ENCODE data around the gene UBAP2. TPM values are rescaled to one million over a fixed set of nuclear protein-coding genes. Genes with fewer than 3 reads are reported as not detected.

Gene UBAP2
- total RNA-seq, 1 experiment from 2014 or later: 33.4 TPM

GRCh38 chr9:34096751-34097150, 48.1 kb upstream of the UBAP2 start:
- intact Hi-C loops (cut with micrococcal nuclease): no loop called here
- no TSS peak for BruUV-seq (replicated peaks)
- no peak overlapping the region for H3K27ac Mint-ChIP-seq (ENCODE audit: low read depth, unreplicated experiment)
- CTCF ChIA-PET: no interaction called here
- no peaks in the 10 kb centered on the region for H3K27me3 Mint-ChIP-seq (ENCODE audit: insufficient read depth, unreplicated experiment)
- no peak overlapping the region for H3K4me3 Mint-ChIP-seq (ENCODE audit: unreplicated experiment)
- no peaks in the 10 kb centered on the region for H3K4me1 Mint-ChIP-seq (ENCODE audit: insufficient read depth, unreplicated experiment)
- H3K36me3 Mint-ChIP-seq (ENCODE audit: insufficient read depth, unreplicated experiment): peaks cover 95% of the 10 kb centered on the region
- no peaks in the 10 kb centered on the region for H3K9me3 Mint-ChIP-seq (ENCODE audit: unreplicated experiment)
- DNase-seq (ENCODE audit: unreplicated experiment): no peak
- POLR2A ChIA-PET: interaction anchor here (1.0 to 1.3 kb wide), 3 partner anchors 10 to 28 kb away, joined by 3 read pairs; no protein-coding TSS in a partner anchor
- TF ChIP-seq CTCF (IDR thresholded peaks at IDR 0.05; ENCODE audit: unreplicated experiment): no peak

- Mint-ChIP-seq H3K4me3 (ENCODE audit: unreplicated experiment) (no peak overlapping the region), H3K9me3 (ENCODE audit: unreplicated experiment) (no peaks in the 10 kb centered on the region), H3K27me3 (ENCODE audit: insufficient read depth, unreplicated experiment) (no peaks in the 10 kb centered on the region), H3K36me3 (ENCODE audit: insufficient read depth, unreplicated experiment) (peaks cover 97% of the 10 kb centered on the region), H3K4me1 (ENCODE audit: insufficient read depth, unreplicated experiment) (no peaks in the 10 kb centered on the region), H3K27ac (ENCODE audit: low read depth, unreplicated experiment) (no peak overlapping the region)
- POLR2A ChIA-PET: interaction anchor here (1.0 kb wide), 2 partner anchors 19 to 410 kb away, joined by 3 read pairs; no protein-coding TSS in a partner anchor
- intact Hi-C loops (cut with micrococcal nuclease): no loop called here
- CTCF ChIA-PET: interaction anchor here (0.5 to 2.1 kb wide), 4 partner anchors 15 to 901 kb away, joined by 3 to 10 read pairs (median 4); partner anchors contain the start of gene UBAP2
- DNase-seq (ENCODE audit: unreplicated experiment): no peak
- TF ChIP-seq CTCF (IDR thresholded peaks at IDR 0.05; ENCODE audit: unreplicated experiment): no peak
- BruUV-seq (replicated peaks): no TSS peak
Measured at GRCh38 chr9:34093578-34093977, 44.9 kb upstream of the UBAP2 start.

- no TSS peak for BruUV-seq (replicated peaks)
- ChIA-PET CTCF (no interaction called here), POLR2A (no interaction called here)
- Mint-ChIP-seq H3K9me3 (ENCODE audit: unreplicated experiment) (no peaks in the 10 kb centered on the region), H3K4me1 (ENCODE audit: insufficient read depth, unreplicated experiment) (no peaks in the 10 kb centered on the region), H3K4me3 (ENCODE audit: unreplicated experiment) (no peak overlapping the region), H3K36me3 (ENCODE audit: insufficient read depth, unreplicated experiment) (peaks cover 86% of the 10 kb centered on the region), H3K27me3 (ENCODE audit: insufficient read depth, unreplicated experiment) (no peaks in the 10 kb centered on the region), H3K27ac (ENCODE audit: low read depth, unreplicated experiment) (no peak overlapping the region)
- DNase-seq (ENCODE audit: unreplicated experiment): no peak
- no peak for TF ChIP-seq CTCF (IDR thresholded peaks at IDR 0.05; ENCODE audit: unreplicated experiment)
- intact Hi-C loops (cut with micrococcal nuclease): no loop called here
Measured at GRCh38 chr9:34089311-34089710, 40.6 kb upstream of the UBAP2 start.

GRCh38 chr9:34087370-34087769, 38.7 kb upstream of the UBAP2 start:
- no peak for DNase-seq (ENCODE audit: unreplicated experiment)
- H3K9me3 Mint-ChIP-seq (ENCODE audit: unreplicated experiment): no peaks in the 10 kb centered on the region
- H3K27ac Mint-ChIP-seq (ENCODE audit: low read depth, unreplicated experiment): no peak overlapping the region
- no TSS peak for BruUV-seq (replicated peaks)
- no peak for TF ChIP-seq CTCF (IDR thresholded peaks at IDR 0.05; ENCODE audit: unreplicated experiment)
- ChIA-PET CTCF (interaction anchor here (0.6 to 4.4 kb wide), 3 partner anchors 13 to 504 kb away, joined by 3 to 26 read pairs (median 6); no protein-coding TSS in a partner anchor), POLR2A (no interaction called here)
- H3K27me3 Mint-ChIP-seq (ENCODE audit: insufficient read depth, unreplicated experiment): no peaks in the 10 kb centered on the region
- H3K36me3 Mint-ChIP-seq (ENCODE audit: insufficient read depth, unreplicated experiment): peaks cover 72% of the 10 kb centered on the region
- intact Hi-C loops (cut with micrococcal nuclease): no loop called here
- H3K4me3 Mint-ChIP-seq (ENCODE audit: unreplicated experiment): no peak overlapping the region
- no peaks in the 10 kb centered on the region for H3K4me1 Mint-ChIP-seq (ENCODE audit: insufficient read depth, unreplicated experiment)

Measured in MCF 10A (cell line).